Cardiac septum (tissue), 1 donor: ENCODE data around the gene MYBPH. TPM values are rescaled to one million over a fixed set of nuclear protein-coding genes. Genes with fewer than 3 reads are reported as not detected.

Experiments used
- DNase-seq: peaks from one replicate; pipeline ENCODE4 v3.0.0-alpha.2; 2020; ENCODE audit warnings: low spot score
- intact Hi-C: fragments of 100-400 bp; cut with DNase I; formaldehyde crosslinking; loops from one replicate; pipeline ENCODE4 v1.14.0; 2022
- total RNA-seq: library from RNA; stranded (reverse); fragmentation: NEBNext Ultra II Directional; extraction: Animal tissue kit (Norgen Biotek cat#: 25700); gene quantifications from one replicate; pipeline ENCODE4 v1.2.1, GENCODE V29; 2021
- donor health status: DM: no; HTN: no; CAD: no.

MYBPH gene
- total RNA-seq, 1 donor from 2014 or later, result not detected

DNA sequence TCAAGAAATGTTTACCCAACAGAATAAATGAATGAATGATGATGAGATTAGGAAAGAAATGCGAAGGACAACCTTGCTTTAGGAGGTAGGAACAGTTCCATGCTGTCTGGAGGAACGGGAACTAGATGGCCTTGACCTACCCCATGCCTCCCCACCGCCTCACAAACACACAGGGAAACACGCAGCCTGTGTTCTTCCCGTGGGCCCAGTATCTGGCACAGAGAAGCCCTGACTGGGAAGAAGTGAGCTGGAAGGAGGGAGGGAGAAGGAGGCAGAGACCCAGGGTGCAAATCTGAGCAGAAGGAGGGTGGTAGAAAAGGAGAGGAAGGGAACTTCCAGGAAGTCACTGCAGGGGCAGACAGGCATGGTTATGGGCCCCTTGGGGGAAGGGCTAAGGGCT lies 51.6 kb downstream of the MYBPH start:
- DNase-seq, result peak; percentile 39
- intact Hi-C loops, result no loop called here

DNA sequence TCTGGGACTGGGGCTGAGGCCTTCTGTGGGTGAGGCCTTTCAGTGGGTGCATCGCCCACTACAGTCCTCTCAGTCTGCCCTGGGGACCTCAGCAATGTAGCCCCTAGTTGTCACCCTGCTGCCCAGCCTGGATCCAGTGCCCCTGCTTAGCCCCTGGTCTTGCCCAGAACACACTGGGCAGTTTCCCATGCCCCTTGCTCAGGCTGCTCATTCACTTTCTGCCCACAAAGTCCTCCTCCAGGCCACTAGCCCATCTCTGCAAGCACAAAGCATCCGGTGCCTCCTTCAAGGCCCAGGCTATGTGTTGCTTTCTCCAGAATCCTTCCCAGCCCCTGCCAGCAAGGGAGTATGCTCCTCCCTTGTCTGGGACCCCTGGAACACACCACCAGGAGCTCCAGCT lies 53.5 kb downstream of the MYBPH start:
- no peak for DNase-seq
- intact Hi-C loops, result no loop called here

DNA sequence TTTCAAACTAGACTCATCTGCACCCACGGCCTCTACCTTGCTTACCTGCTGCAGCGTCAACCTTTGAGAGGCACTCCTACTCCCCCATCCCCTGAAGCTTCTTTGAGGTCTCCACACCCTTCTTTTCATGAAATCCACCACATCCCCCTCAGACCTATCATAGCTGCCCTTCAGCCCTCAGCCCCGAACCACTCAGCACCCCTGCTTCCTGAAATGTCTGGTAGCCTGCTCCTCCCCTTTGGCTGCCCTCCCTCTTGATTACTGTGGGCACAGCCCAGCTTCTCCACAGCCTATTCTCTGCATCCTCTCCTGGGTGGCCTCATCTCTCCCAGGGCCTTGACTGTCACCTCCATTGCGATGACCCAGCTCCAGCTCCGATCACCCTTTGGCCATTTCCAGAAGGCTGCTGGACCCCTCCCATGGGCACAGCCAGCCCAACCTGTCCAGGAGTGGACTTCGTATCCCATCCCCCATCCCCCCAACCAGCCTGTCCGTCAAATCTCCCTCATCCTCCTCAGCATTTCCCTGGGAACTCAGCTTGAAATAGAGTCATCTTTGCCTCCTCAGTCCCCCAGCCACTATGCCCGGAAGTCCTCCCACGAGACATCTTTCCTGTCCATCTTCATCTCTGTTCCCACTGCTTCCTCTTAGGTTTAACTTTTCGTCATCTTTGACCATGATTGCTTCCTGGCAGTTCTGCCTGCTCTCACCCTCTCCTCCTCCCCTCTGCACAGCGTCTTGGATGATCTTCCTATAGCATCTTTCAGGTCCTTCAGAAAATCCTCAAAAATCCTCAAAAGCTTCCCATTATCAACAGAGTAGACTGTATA lies 54.2 kb downstream of the MYBPH start:
- peak; percentile 64 for DNase-seq
- intact Hi-C loops, result no loop called here

DNA sequence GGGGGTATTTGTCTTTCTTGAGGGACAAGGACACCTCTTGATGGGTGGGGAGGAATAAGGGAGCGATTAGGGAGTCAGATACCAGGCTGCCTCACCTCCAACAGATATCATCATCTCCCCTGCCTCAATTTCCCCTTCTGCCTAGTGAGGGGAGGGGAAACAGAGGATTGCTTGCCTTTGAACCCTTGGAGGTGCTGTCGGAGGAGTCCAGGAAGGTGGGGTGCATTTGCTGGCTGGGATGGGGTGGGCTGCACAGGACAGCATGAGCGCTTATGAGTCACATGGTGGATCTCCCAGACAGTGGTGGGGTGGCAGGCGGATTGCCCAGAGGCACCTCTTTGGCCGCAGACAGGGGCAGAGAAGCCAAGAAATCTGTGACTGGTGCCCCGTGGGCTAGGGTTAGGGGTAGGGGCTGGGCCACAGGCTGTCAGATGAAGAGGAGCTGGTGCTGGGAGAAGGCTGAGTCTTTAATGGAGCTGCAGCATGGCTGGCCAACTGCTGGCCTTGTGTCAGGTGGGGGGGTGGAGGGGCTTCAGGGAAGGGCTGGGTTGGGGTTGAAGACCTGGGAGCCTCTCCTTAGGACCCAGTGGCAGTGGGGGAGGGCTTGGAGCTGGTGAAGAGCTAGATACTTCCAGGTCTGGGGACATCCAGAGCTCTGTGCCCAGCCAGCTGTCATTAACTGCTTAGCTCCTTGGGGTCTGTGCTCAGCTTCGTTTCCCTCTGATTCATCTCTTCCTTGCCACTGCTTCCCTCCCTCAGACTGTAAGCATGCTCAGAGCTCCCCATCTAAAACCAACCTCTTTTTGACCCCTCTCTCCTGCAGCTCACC lies 55.1 kb downstream of the MYBPH start:
- peak; percentile 53 for DNase-seq

More for the DNA sequence above, 55.1 kb downstream of the MYBPH start:
- intact Hi-C loops, result no loop called here

Other genes with a start within 250 kb of the MYBPH start
- 23.3 TPM for gene KLHL12, start 248.6 kb downstream of the MYBPH start, total RNA-seq
- gene ADIPOR1, start 217.5 kb downstream of the MYBPH start, total RNA-seq, result 89.5 TPM
- gene CYB5R1, start 208.6 kb downstream of the MYBPH start, total RNA-seq, result 186 TPM
- 27.7 TPM for gene TMEM183A, start 168.5 kb downstream of the MYBPH start, total RNA-seq
- 46.7 TPM for gene PPFIA4, start 149.3 kb downstream of the MYBPH start, total RNA-seq
- gene MYOG, start 89.8 kb downstream of the MYBPH start, total RNA-seq, result 0.16 TPM
- gene ADORA1, start 48.1 kb downstream of the MYBPH start, total RNA-seq, result 12.1 TPM
- 7.4 TPM for gene CHI3L1, start 10.9 kb upstream of the MYBPH start, total RNA-seq
- gene CHIT1, start 53.8 kb upstream of the MYBPH start, total RNA-seq, result not detected
- 54.2 TPM for gene BTG2, start 129.7 kb upstream of the MYBPH start, total RNA-seq
- 66.0 TPM for gene FMOD, start 175.3 kb upstream of the MYBPH start, total RNA-seq